ENCODE data around the gene ABCF2.

The ABCF2 gene

GRCh38 chr7:151249034-151249731, 22.2 kb upstream of the ABCF2 start:
- peaks cover 5% of the 10 kb centered on the region; the same call in 1 of the 2 replicates for H4K20me1 ChIP-seq (ENCODE audit: insufficient read depth, low read length)
- TF ChIP-seq EZH2 (optimal IDR thresholded peaks at IDR 0.05; ENCODE audit: low read depth, low read length), result no peak
- TF ChIP-seq EZH2phosphoT487 (IDR thresholded peaks at IDR 0.05; ENCODE audit: low read length), result no peak
- TF ChIP-seq CTCF (IDR thresholded peaks at IDR 0.05; ENCODE audit: low read length), result no peak
- DNase-seq, result no peak
- H3K4me1 ChIP-seq (ENCODE audit: low read length), result peaks cover 13% of the 10 kb centered on the region; the same call in 1 of the 2 replicates
- no peak overlapping the region for H3K9ac ChIP-seq (ENCODE audit: low read length)
- H2AFZ ChIP-seq (ENCODE audit: low read length), result 0 out of 2 replicates have a peak overlapping the region, but pooled peaks have one; percentile 51
- peak overlapping the region; percentile 94 for H3K4me2 ChIP-seq (ENCODE audit: low read depth, low read length)
- H3K9me3 ChIP-seq (replicated peaks; ENCODE audit: insufficient read depth, low read length), result no peaks in the 10 kb centered on the region
- H3K4me3 ChIP-seq (ENCODE audit: low read length), result peak overlapping the region; percentile 35; the same call in 1 of the 2 replicates
- no peaks in the 10 kb centered on the region for H3K79me2 ChIP-seq (ENCODE audit: low read length)
- H3F3A ChIP-seq (ENCODE audit: insufficient read depth, low read length), result no peaks in the 10 kb centered on the region
- H3K27me3 ChIP-seq (replicated peaks; ENCODE audit: insufficient read depth, low read length), result peaks cover 89% of the 10 kb centered on the region
- H3K27ac ChIP-seq (ENCODE audit: low read length), result no peak overlapping the region
- H3K36me3 ChIP-seq (replicated peaks; ENCODE audit: insufficient read depth, low read length), result no peaks in the 10 kb centered on the region
- H3K9me2 ChIP-seq (replicated peaks; ENCODE audit: insufficient read depth, low read length), result no peaks in the 10 kb centered on the region

- H3K36me3 ChIP-seq (replicated peaks; ENCODE audit: insufficient read depth, low read length), result no peaks in the 10 kb centered on the region
- TF ChIP-seq EZH2phosphoT487 (IDR thresholded peaks at IDR 0.05; ENCODE audit: low read length) (peak; percentile 68; the same call in 1 of the 2 replicates), CTCF (IDR thresholded peaks at IDR 0.05; ENCODE audit: low read length) (no peak), EZH2 (optimal IDR thresholded peaks at IDR 0.05; ENCODE audit: low read depth, low read length) (peak; percentile 89)
- no peak within 1 kb of the TSS; the same call in 1 of the 2 replicates for H3K9ac ChIP-seq (ENCODE audit: low read length)
- DNase-seq, result no peak
- H3K4me2 ChIP-seq (ENCODE audit: low read depth, low read length), result peak within 1 kb of the TSS; percentile 94
- no peaks in the 10 kb centered on the region for H3K79me2 ChIP-seq (ENCODE audit: low read length)
- peaks cover 89% of the 10 kb centered on the region for H3K27me3 ChIP-seq (replicated peaks; ENCODE audit: insufficient read depth, low read length)
- no peaks in the 10 kb centered on the region for H3K9me2 ChIP-seq (replicated peaks; ENCODE audit: insufficient read depth, low read length)
- peak within 1 kb of the TSS; percentile 51 for H2AFZ ChIP-seq (ENCODE audit: low read length)
- peak within 1 kb of the TSS; percentile 58 for H3K4me3 ChIP-seq (ENCODE audit: low read length)
- no peaks in the 10 kb centered on the region for H3F3A ChIP-seq (ENCODE audit: insufficient read depth, low read length)
- no peaks in the 10 kb centered on the region for H3K9me3 ChIP-seq (replicated peaks; ENCODE audit: insufficient read depth, low read length)
- peaks cover 19% of the 10 kb centered on the region for H3K4me1 ChIP-seq (ENCODE audit: low read length)
- H3K27ac ChIP-seq (ENCODE audit: low read length), result no peak within 1 kb of the TSS
- peaks cover 5% of the 10 kb centered on the region; the same call in 1 of the 2 replicates for H4K20me1 ChIP-seq (ENCODE audit: insufficient read depth, low read length)
These were observed 21.5 kb upstream of the ABCF2 start, which contains the start of gene SMARCD3 for GRCh38 chr7:151248346-151249033. Gene SMARCD3, minus strand, starts transcription at chr7:151248694. Its CDS starts 132 bp downstream, at chr7:151248562.

GRCh38 chr7:151247611-151248345, 20.8 kb upstream of the ABCF2 start:
- Histone ChIP-seq H3K4me2 (ENCODE audit: low read depth, low read length) (peak overlapping the region; percentile 94), H3K27ac (ENCODE audit: low read length) (no peak overlapping the region), H3K4me1 (ENCODE audit: low read length) (peaks cover 19% of the 10 kb centered on the region), H3F3A (ENCODE audit: insufficient read depth, low read length) (0 out of 2 replicates have a peak, but pooled peaks cover 6% of the 10 kb centered on the region), H3K9ac (ENCODE audit: low read length) (no peak overlapping the region; the same call in 1 of the 2 replicates), H3K4me3 (ENCODE audit: low read length) (peak overlapping the region; percentile 58), H3K36me3 (replicated peaks; ENCODE audit: insufficient read depth, low read length) (no peaks in the 10 kb centered on the region), H3K27me3 (replicated peaks; ENCODE audit: insufficient read depth, low read length) (peaks cover 82% of the 10 kb centered on the region), H4K20me1 (ENCODE audit: insufficient read depth, low read length) (peaks cover 5% of the 10 kb centered on the region; the same call in 1 of the 2 replicates), H3K79me2 (ENCODE audit: low read length) (no peaks in the 10 kb centered on the region), H2AFZ (ENCODE audit: low read length) (peak overlapping the region; percentile 39; the same call in 1 of the 2 replicates), H3K9me3 (replicated peaks; ENCODE audit: insufficient read depth, low read length) (no peaks in the 10 kb centered on the region), H3K9me2 (replicated peaks; ENCODE audit: insufficient read depth, low read length) (no peaks in the 10 kb centered on the region)
- DNase-seq, result no peak
- no peak for TF ChIP-seq EZH2 (optimal IDR thresholded peaks at IDR 0.05; ENCODE audit: low read depth, low read length)
